CD4-positive, alpha-beta T cell treated with Interleukin-17A for 1 hour (primary cell): ENCODE data around the gene CAMK2A.
A peak's percentile ranks its signal among the peaks of the same experiment; 100 is the strongest.

Experiments used
- DNase-seq: peaks from one replicate; pipeline ENCODE4 v3.0.0-alpha.2; 2020

The CAMK2A gene

DNA sequence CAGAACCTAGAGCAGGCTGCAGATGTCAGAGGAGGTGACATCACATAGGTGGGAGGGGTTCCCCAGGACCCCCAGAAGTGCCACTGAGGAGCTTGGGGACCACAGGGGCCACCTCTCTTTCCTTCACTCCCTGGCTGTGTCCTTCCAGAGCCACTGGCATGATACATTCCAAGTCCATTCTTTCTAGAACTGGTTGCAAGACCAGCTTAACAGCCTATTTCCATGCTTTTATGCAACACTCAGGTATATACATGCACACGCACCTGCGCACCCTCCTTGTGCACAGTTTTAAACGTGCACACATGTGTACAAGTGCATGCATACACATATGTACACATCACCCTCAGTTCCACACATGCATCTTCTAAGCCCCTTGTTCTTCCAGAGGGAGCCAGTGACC is 60.0 kb downstream of the CAMK2A start:
- DNase-seq: no peak

DNA sequence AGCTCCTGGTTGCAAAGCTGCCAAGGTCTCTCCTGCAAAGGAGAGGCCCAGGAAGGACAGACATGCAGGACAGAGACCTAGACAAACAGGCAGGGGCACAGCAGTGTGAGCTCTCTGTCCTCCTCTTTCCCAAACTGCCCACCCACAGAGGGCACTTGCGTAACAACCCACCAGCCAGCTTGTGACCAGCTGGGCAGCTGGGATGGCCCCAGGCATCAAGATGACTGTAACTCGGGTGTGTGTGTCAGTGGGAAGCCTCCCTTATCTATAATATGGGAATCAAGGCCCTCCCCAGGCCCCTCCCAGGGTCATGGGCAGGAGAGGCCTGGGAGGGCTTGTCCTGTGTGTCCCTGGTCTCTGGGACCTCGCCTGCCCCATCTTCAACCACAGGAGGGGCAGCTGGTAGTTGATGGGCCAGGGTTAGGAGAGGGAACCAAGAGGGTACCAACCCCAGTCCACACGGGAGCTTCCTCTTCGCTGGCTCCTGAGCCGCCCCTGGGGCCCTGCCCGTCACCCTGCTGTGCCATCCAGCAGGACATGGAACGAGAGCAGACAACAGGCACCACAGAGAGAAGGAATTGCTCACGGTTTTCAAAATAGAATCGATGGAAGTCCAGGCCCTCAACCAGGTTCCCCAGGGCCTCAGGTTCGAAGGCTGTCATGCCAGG is 61.8 kb downstream of the CAMK2A start:
- DNase-seq: no peak

DNA sequence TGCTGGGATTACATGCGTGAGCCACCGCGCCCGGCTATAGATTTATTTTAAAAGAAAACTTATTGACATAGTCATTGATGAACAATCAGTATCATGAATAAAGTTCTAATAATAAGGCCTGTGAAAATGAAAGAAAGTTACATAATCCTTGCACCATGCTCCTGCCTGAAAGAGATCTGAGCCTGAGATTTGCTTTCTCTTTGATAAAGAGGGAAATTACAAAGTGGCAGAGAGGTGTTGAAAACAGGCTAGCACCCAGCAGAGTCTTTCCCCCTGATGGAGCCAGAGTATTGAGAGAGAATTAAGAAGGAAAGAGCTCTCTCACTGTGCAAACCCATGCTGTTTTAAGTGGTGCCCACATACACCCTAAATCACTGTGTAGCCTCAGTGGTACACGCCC is 62.5 kb downstream of the CAMK2A start:
- no peak for DNase-seq

DNA sequence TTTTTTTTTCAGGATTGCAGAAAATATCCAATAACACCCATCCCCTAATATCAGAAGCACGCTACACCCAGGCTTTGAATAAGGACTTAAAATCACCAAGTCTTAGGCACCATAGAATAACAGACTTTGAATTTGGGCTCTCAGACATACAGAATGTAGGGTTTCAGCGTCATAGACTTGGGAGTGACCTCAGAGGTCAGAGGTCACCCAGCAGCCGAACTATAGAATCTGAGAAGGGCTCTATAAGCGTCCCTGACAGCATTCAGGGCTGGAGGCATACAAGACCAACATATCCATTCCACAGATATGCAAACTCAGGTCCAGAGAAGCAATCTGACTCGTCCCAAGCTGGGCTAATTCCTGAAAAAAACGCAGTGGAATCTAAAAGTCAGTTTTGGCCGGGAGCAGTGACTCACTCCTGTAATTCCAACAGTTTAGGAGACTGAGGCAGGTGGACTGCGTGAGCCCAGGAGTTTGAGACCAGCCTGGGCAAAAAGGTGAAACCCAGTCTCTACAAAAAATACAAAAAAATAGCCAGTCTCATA is 65.0 kb downstream of the CAMK2A start:
- no peak for DNase-seq

DNA sequence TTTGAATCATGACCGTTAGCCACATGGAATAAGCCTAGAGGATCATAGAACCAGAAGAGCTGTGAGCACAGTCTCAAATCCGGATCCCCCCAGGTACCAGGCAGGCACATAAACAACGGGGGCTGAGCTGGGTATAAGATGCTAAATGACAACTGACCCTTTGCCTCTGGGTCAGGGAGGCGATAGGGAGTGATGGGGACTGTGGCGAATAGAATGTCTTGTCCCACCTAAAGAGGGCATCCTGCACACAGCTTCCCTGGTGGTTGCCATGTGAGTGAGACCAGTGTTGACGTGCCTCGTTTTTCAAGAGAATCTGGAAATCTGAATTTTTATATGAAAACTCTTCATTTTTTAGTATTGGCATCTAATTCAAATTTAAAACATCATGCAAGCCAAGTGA is 66.1 kb downstream of the CAMK2A start:
- no peak for DNase-seq

DNA sequence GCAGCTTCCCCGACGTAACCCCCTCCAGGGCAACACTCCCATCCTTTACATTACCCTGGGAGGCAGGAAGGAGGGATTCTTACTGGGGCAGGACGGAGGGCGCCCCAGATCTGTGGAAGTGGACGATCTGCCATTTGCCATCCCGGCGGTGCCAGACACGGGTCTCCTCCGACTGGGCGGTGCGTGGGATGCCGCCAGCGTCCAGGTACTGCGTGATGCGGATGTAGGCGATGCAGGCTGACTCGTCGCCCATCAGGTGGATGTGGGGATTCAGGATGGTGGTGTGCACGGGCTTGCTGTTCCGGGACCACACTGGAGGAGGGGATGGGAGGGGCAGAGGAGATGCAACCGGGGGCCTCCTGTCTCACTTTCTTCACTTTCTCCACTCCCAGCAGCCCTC is 66.7 kb downstream of the CAMK2A start:
- no peak for DNase-seq

DNA sequence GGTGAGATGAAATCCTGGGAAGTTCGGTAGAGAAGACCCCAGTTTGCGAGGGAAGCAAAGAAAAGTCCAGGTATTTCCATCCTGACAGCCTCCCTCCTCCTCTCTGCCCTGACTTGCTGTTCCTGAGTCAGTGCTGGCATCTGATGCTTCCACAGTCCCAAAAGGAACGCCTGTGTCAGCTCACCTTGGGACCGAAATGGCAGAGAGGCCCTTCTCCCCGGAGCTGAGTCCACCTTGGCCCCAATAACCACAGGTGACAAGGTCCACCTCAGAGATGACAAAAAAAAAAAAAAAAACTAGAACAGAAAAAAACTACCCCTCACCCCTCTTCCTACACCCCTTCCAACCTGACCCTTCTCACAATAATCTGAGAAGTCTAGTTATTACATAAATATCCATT is 68.1 kb downstream of the CAMK2A start:
- DNase-seq: no peak

DNA sequence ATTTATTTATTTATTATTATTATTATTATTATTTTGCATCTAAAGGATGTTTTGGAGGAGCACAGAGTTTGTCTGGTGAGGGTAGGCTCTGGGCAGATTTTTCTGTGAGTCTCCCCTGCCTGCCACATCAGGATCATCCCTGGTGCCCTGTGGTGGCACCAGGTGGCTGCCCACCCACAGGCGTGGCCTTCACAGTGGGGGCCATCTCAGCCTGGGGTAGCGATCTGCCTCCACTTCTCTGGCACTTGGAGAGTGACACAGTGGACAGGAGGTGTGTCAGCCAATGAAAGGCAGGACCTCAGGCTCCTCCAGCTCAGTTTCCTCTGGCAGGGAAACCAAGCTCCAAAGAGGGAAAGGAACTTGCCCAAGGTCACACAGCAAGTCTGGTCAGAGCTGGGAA is 69.7 kb downstream of the CAMK2A start:
- DNase-seq: no peak

DNA sequence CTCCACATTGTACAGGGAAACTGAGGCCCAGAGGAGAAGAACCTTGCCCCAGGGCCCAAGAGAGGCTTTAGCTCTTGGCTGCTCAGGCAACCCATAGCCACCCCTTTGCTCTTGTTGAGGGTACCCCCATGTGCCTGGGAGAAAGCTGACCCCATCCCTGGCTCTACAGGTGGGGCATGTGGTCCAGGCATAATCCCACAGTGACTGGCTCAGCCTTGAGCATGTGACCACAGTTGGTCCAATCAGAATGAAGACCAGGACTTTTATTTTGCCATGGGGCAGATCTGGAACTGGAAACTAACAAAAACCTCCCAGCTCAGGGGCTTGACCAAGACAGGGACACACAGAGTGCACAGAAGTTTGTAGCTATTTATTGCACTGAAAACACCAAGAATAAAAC is 70.4 kb downstream of the CAMK2A start:
- DNase-seq: no peak

DNA sequence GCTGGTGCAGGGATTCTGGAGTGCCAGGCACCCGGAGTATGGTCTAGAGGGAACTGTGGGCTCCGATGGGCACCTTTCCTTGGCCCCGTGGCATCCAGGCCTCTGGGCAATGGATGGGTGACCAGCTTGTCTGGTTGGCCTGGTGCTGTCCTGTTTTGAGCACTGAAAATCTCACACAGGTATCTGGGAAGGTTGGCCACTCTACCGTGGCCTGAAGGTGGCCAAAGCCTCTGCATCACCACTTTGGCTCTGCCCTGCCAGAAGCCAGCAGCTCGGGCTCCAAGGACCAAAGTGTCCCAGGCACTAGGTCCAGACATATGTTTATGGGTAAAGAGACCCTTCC is 70.9 kb downstream of the CAMK2A start:
- no peak for DNase-seq

DNA sequence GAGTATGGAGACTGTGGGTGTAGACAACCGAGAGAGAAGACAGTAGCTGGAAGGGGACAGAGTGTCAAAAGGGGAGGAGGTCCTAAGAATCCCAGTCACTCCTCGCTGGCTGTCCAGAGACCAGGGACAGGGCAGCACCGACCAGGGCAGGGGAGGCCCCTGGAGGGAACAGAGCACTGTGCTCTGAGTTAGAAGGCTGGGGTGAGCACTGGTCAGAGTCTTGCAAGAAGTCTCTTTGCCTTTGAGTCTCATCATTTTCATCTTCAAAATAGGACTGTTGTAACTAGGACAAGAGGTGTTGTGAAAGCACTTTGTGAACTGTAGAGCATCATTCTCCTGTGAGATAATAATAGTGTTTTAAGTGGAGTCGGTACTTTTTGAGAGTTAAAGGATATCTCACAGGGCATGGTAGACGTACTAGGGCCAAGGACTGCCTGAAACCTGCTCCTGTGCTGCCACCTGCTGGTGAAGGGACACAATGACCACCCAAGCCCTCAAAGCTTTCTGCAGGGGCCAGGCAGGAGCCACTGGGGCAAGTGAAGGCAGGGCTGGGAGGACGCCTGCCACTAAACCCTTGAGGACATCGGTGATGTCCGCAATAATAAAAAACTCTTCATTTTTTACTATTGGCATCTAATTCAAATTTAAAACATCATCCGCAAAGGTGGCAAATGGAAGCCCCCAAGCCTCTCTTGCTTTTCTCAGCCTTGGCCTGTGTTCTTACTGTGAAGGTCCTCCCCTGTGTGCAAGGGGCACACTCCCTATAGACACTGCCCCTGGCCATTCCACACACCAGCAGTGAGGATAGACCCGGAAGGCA is 71.5 kb downstream of the CAMK2A start:
- DNase-seq: peak; percentile 78

DNA sequence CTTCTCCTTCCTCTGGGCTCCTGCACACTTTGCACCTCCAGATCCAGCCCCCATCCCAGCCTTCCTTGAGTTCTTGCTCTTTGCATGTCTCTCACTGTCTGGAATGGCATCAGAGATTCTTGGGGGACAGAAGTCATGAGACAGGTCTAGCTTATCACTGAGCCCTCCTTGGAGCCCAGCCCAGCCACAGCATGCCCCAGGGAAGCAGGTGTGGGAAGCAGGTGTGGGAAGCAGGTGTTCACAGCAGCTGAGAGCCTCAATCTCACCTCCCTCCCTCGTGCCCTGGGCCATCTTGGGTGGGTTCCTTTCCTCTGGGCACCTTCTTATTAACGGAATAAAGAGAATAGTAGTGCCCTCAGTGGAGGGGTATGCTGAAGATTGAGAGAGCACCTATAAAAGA is 72.5 kb downstream of the CAMK2A start:
- no peak for DNase-seq

DNA sequence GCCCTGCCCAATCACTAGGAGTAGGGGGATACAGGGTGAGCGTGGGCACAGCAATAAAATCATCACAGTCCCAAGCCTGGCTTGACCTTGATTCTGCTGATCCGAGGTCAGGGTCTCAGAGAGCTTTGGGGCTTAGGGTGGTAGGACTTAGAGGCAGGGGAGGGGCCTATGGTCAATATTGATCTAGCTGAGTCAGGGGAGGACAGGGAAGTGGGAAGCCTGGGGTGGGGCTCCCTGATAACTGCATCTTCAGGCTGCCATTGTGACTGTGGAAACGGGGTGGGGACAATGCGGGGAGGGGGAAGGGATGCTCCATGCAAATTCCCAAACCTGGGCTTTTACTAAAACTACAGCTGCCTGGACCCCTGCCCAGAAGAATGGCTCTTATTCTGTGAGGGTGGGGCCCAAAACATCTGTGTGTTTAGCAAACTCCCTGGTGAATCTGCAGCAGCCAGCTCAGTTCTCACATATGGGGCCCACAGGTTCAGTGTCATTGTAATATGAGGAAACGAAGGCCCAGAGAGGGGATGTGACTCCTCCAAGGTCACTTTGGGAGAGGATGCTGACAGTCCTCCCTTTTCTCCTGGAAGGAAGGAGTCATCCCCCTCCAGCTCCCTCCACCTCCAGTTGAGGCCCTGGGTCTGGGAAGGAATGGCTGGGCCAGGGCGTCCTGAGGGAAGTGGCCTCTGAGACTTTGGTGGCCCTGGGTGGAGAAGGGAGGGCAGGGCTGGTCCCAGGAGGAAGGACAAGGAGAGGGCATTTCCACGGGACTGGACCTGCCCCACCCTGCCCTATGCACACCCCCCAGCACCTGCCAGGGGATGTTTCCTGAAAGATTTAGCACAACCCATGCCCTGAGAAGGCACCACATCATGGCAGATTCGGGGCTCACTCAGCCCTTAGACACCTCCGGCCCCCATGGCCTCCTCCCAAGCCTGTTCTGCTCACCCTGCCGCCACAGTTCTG is 73.3 kb downstream of the CAMK2A start:
- DNase-seq: no peak

DNA sequence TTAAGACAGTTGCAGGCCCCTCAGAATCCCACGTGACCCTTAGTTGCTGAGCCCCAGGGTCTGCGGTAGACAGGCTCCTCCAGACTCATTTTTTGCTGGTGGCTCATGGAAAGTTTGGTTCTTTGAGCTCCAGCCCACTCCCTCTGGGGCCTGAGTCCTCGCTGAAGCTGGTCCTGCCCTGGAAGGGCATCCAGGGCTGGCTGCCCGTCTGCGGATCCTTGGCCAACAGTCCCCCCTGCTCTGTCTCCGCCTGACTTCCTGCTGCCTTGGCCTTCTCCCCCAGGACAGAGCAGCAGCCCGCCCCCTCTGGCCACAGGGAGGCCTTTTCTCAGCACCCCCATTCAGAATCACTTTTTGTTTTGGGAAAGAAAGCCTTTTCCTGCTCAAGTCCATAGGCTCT is 75.3 kb downstream of the CAMK2A start:
- DNase-seq: no peak

DNA sequence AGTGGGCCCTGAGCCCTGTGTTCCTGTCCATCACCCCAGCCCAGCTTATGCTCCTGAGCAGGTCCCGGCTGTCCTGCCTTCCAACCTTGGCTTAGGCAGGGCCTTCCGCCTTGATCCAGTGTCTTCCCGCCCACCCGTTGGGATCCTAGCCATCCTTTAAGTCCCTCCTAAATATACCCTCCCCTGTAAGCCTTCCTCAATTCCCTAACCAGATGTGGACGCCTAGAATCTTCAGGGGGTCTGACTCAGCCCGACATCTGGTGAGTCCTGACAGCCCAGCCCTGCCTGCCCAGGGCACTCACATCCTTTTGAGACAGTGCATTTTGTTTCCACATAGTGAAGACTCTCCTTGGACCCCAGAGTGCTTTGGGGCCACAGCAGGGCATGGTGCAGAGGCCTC is 76.0 kb downstream of the CAMK2A start:
- no peak for DNase-seq

DNA sequence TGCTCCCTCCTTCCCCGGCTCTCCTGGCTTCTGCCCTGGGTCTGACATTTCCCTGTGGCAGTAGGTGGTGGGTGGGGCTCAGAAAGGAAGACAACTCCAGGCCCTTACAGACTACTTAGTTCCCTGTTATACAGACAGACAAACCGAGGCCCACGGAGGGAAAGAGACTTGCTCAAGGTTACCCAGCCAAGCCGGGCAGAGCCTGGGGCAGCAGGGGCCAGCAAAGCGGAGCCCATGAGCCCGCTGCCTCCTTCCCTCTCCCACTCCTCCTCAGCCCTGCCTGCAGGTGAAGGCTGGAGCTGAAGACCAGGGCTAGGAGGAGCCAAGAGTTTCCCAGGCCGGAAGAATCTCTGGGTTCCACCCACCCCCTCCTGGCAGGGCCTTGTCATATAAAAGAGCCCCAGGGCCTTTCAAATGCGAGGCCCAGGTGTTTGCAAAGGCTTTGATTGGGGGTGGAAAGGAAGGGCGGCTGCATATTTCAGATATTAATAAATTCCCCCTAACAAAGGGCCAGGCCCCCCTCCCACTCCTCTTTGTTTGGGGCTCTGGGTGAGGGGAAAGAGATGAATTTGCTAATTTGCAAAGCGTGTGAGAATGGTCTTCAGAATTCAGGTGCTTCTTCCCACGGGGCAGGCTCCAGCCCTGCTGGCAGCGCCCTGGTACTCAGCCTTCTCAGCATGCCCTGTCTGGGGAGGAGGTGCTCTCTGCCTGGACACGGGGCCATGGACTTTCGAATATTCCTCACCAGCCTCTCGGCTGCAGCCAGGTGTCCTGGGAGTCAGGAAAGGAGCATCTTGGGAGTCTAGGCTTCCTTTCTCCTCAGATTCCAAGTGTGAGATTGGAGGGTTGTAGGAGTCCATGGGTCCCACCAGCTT is 78.2 kb downstream of the CAMK2A start:
- DNase-seq: no peak

DNA sequence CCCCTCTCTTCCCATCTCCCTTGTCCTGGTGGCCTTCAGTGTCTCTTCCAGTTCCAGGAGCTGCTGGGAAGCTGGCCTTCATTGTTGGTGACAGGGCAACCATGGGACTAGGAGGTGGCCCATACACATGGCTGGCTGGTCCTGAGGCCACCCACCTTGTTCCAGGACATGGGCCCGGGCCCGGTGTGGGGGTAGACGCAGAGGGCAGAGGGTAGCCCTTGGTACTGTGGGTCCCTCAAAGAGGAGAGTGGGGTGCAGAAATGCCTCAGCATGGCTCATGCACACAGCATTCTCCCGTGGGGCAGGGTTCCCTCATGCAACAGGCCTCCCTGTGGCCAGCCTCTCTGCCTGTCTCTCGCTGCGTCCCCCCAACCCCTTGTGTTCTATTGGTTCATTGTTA is 78.9 kb downstream of the CAMK2A start:
- DNase-seq: no peak

DNA sequence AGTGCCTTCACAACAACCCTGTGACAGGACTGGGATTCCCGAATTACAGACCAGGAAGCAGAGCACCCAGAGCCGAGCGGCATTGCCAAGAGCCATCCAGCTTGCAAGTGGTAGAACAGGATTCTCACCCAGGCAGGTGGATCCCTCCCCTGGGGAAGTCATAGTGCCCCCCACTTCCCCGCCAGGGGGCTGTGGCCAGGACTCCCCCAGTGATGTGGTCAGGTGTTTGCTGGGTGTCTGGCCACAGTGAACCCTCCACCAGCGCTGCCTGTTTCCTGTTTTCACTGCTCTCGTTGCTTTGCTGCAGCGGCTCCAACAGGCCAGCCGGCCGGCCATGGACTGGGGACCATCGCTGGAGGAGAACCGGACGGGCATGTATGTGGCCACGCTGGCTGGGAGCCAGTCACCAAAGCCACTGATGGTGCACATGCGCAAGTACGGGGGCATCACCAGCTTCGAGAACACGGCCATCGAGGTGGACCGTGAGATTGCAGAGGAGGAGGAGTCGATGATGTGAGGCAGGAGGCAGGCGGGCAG is 80.4 kb downstream of the CAMK2A start:
- DNase-seq: peak; percentile 35

DNA sequence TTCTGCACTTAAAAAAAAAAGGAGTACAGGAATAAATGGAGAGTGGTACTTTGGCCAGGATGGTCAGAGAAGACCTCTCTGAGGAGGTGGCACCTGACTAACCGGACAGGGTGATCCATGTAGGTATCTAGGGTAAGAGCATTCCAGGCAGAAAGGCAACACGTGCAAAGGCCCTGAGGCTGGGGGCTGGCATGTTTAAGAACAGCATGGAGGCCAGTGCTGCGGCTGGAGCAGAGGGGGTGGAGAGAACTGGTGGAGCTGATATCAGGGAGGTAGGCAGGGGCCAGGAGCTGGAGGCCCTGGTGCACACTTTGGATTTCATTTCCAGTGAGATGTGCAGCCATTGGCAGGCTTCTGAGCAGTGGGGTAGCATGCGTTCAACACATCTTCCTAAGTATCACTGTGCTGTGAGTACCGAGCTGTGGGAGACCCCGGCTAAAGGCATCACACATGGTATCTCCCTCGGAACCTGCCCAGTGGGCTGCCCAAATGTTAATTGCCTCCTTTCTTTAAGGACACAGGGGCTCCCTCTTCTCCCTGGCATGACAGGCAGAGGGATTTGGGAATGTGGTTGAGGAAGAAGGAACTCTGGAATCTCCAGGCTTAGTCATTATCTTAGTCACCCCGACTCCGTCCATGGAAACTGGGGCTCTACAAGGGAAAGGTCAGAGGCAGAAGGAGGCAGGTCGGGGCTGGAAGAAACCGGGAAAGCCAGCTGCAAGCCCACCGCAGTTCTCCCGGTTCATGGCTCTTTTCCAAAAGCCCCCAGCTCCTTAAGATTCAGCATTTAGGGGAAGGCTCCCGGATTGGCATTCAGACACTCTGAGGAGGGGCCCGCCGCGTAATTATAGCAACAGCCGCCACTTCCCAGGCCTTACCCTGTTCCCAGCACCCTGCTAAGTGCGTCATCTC is 81.1 kb downstream of the CAMK2A start:
- DNase-seq: no peak

DNA sequence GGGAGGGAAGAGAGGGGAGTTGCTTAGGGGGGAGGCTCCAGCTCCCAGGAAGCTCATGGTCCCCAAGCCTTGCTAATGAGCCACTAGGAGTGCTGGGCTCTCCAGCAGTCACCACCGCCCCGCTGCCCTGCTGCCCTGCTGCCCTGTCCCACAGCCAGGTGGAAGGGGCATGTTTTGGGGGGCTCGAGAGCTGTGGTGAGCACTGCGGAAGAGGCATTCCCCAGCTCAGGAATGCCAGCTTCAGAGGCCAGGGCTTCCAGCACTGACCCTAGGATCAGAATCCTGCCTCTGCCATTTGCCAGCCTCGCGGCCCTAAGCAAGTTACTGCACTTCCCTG is 82.8 kb downstream of the CAMK2A start:
- no peak for DNase-seq
